ENCODE measurements around the gene TMEM238.

DNA sequence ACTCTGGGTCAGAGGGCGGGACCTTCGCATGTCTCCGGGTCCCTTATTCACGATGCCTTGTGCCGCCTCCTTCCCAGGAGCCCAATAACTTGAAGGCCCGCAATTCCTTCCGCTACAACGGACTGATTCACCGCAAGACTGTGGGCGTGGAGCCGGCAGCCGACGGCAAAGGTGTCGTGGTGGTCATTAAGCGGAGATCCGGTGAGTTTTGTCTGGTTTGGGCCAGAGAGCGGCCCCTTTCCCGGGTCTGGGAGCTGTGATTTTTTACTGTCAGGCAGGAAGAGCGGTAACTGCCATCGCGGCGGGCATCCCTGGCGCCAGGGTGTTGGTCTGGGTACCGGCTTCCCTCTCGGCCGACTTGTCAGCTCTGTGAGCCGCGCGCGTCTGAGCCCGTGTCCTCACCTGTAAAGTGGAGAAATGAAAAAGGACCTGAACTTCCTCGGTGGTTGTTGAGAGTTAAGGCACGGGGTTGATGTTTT lies 2.4 kb upstream of the TMEM238 start:
- TF ChIP-seq TAF1 (IDR thresholded peaks at IDR 0.05; ENCODE audit: low read depth, low read length) (no peak), POLR2AphosphoS5 (IDR thresholded peaks at IDR 0.05; ENCODE audit: low read depth, low read length) (no peak), POLR2A (IDR thresholded peaks at IDR 0.05; ENCODE audit: low read depth, low read length) (no peak), SPI1 (IDR thresholded peaks at IDR 0.05; ENCODE audit: low read depth, low read length) (no peak), POU2F2 (IDR thresholded peaks at IDR 0.05; ENCODE audit: low read depth, low read length) (no peak)
